K562 (cell line): Measurements from ENCODE around the gene CDYL. TPM values are rescaled to one million over a fixed set of nuclear protein-coding genes. Genes with fewer than 3 reads are reported as not detected.

ENCODE experiments used
- ELF1 ChIP-seq: fragments of 200-800 bp; sonication (Bioruptor generic); IDR thresholded peaks from 2 replicates; pipeline ENCODE4 v1.6.1; 2016; ENCODE audit warnings: missing genetic modification characterization, missing compliant biosample characterization
- ESRRB ChIP-seq: fragments of 250-450 bp; sonication (Bioruptor Pico); IDR thresholded peaks from 2 replicates; pipeline ENCODE4 v1.5.0; 2020; ENCODE audit warnings: mild to moderate bottlenecking, moderate library complexity, borderline replicate concordance
- NRF1 ChIP-seq, 2 experiments: fragments of 450-650 bp; IDR thresholded peaks in 1 of 2; conservative IDR thresholded peaks in 1 of 2; 2 replicates each; pipeline ENCODE4 v1.6.1; 2014; ENCODE audit warnings: mild to moderate bottlenecking in 2 of 2
- TAF9B ChIP-seq: fragments of 450-650 bp; IDR thresholded peaks from 2 replicates; pipeline ENCODE4 v1.6.1; 2018; ENCODE audit warnings: mild to moderate bottlenecking; ENCODE audit not compliant: partially characterized antibody
- TEAD1 ChIP-seq, 2 experiments: fragments of 450-650 bp in 1 of 2; sonication (generic) in 1 of 2; formaldehyde crosslinking; IDR thresholded peaks; 2 replicates each; pipeline versions ENCODE4 v1.4.0 to v1.8.0; 2020 to 2022; ENCODE audit warnings: mild to moderate bottlenecking in 2 of 2, missing genetic modification reagents in 1 of 2
- ZNF589 ChIP-seq: fragments of 200-800 bp; sonication (Bioruptor generic); IDR thresholded peaks from 2 replicates; pipeline ENCODE4 v1.6.1; 2016; ENCODE audit warnings: low read depth, missing genetic modification characterization, missing compliant biosample characterization
- ZNF778 ChIP-seq: fragments of 450-650 bp; formaldehyde crosslinking; IDR thresholded peaks from 2 replicates; pipeline ENCODE4 v1.4.0; 2020; ENCODE audit warnings: mild to moderate bottlenecking, moderate library complexity
- ZSCAN32 ChIP-seq: fragments of 450-650 bp; formaldehyde crosslinking; IDR thresholded peaks from 2 replicates; pipeline ENCODE4 v1.4.0; 2020; ENCODE audit warnings: mild to moderate bottlenecking, moderate library complexity
- polyA plus RNA-seq, 8 experiments: library from polyadenylated mRNA; depleted of rRNA in 4 of 8; stranded (reverse) in 5 of 8; unstranded in 3 of 8; fragments of >200 nt; fragmentation: Nextera tagmentation in 2 of 8; fragmentation: Illumina TruSeq in 1 of 8; extraction: Ambion mirVana in 2 of 8; extraction: Trizol in 1 of 8; gene quantifications; 2 replicates each; pipeline versions ENCODE4 v1.2.1 to v1.2.3, GENCODE V29; 2011 to 2014; ENCODE audit warnings: inconsistent platforms in 1 of 8, missing spikeins in 1 of 8
- total RNA-seq, 7 experiments: library from RNA; depleted of rRNA in 6 of 7; stranded (reverse); fragments of >200 nt in 6 of 7; fragmentation: Illumina TruSeq in 2 of 7; extraction: Trizol in 2 of 7; gene quantifications; 2 replicates each; pipeline versions ENCODE4 v1.2.1 to v1.2.3, GENCODE V29; 2011 to 2021; ENCODE audit warnings: low replicate concordance in 1 of 7
- TF ChIP-seq, protein P1 (sequence below): fragments of 450-650 bp; IDR thresholded peaks from 2 replicates; pipeline ENCODE4 v1.6.1; 2016; ENCODE audit warnings: low read depth
- TF ChIP-seq, protein P2 (sequence below): fragments of 250-450 bp; sonication (Bioruptor Pico); IDR thresholded peaks from 2 replicates; pipeline ENCODE4 v1.4.0; 2020; ENCODE audit warnings: borderline replicate concordance
- TF ChIP-seq, protein P3 (sequence below): fragments of 450-650 bp; IDR thresholded peaks from one replicate; pipeline ENCODE4 v1.6.1; 2018; ENCODE audit warnings: mild to moderate bottlenecking, moderate library complexity; ENCODE audit not compliant: partially characterized antibody
- TF ChIP-seq, protein P4 (sequence below): sonication (generic); formaldehyde crosslinking; IDR thresholded peaks from 2 replicates; pipeline ENCODE4 v1.8.0; 2022; ENCODE audit warnings: missing genetic modification reagents, mild to moderate bottlenecking, moderate library complexity, borderline replicate concordance

CDYL gene
- total and polyA plus RNA-seq, 9 of the 15 experiments (the other 6 are each of a cell fraction or from before 2014, with no cell fraction given): 8.1 to 45.8 (median 40.8) TPM

DNA sequence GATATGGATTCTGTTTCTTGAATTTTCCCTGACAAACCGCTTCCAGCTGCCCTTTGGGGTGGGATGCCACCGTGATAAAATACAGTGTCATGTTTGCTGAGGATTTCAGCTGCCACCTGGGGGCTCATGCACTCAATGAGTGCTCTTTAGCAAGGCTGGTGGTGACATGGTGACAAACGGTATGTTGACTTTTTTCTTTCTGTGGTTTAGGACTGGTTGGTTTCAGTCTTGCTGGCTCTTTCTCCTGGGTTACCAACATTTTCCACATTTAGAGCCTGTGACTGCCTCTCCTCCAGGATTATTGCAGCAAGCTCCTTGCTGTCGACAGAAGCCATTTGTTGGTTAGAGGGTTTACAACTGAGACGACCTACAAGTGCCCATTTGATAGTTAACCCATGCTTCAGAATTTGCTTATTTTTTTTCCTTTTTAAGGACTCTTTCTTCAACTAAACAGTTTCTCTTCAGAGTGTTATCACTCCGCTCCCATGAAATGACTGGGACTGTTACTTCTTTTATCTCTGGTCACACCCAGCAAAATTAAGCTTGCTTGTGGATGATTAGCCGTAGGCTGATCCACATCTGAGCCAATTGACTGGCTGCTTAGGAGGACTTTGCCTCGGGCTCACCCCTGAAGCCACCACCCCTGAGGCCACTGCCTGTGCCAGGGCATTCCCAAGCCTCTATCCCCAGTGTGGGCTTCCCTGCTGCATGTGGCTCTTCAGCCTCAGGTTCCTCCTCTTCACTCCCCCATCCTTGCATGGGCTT is 48.4 kb upstream of the CDYL start (continued):
- TF ChIP-seq, protein P1, sequence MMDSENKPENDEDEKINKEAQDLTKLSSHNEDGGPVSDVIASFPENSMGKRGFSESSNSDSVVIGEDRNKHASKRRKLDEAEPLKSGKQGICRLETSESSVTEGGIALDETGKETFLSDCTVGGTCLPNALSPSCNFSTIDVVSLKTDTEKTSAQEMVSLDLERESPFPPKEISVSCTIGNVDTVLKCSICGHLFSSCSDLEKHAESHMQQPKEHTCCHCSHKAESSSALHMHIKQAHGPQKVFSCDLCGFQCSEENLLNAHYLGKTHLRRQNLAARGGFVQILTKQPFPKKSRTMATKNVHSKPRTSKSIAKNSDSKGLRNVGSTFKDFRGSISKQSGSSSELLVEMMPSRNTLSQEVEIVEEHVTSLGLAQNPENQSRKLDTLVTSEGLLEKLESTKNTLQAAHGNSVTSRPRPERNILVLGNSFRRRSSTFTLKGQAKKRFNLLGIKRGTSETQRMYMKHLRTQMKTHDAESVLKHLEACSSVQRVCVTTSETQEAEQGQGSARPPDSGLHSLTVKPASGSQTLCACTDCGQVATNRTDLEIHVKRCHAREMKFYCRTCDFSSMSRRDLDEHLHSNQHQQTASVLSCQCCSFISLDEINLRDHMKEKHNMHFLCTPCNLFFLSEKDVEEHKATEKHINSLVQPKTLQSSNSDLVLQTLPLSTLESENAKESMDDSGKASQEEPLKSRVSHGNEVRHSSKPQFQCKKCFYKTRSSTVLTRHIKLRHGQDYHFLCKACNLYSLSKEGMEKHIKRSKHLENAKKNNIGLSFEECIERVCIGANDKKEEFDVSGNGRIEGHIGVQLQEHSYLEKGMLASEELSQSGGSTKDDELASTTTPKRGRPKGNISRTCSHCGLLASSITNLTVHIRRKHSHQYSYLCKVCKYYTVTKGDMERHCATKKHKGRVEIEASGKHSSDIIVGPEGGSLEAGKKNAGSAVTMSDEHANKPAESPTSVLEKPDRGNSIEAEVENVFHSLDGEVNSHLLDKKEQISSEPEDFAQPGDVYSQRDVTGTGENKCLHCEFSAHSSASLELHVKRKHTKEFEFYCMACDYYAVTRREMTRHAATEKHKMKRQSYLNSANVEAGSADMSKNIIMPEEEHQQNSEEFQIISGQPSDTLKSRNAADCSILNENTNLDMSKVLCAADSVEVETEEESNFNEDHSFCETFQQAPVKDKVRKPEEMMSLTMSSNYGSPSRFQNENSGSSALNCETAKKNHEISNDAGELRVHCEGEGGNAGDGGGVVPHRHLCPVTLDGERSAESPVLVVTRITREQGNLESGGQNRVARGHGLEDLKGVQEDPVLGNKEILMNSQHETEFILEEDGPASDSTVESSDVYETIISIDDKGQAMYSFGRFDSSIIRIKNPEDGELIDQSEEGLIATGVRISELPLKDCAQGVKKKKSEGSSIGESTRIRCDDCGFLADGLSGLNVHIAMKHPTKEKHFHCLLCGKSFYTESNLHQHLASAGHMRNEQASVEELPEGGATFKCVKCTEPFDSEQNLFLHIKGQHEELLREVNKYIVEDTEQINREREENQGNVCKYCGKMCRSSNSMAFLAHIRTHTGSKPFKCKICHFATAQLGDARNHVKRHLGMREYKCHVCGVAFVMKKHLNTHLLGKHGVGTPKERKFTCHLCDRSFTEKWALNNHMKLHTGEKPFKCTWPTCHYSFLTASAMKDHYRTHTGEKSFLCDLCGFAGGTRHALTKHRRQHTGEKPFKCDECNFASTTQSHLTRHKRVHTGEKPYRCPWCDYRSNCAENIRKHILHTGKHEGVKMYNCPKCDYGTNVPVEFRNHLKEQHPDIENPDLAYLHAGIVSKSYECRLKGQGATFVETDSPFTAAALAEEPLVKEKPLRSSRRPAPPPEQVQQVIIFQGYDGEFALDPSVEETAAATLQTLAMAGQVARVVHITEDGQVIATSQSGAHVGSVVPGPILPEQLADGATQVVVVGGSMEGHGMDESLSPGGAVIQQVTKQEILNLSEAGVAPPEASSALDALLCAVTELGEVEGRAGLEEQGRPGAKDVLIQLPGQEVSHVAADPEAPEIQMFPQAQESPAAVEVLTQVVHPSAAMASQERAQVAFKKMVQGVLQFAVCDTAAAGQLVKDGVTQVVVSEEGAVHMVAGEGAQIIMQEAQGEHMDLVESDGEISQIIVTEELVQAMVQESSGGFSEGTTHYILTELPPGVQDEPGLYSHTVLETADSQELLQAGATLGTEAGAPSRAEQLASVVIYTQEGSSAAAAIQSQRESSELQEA: no peak
- peak in 1 of 2 experiments; percentile 18; a peak in 2 of 4 replicates for TF ChIP-seq NRF1 (conservative IDR thresholded peaks at IDR 0.05 in 1 of 2, IDR thresholded peaks at IDR 0.05 in 1 of 2)
- TF ChIP-seq ESRRB (CRISPR knock-in tag): no peak
- TF ChIP-seq, protein P2, sequence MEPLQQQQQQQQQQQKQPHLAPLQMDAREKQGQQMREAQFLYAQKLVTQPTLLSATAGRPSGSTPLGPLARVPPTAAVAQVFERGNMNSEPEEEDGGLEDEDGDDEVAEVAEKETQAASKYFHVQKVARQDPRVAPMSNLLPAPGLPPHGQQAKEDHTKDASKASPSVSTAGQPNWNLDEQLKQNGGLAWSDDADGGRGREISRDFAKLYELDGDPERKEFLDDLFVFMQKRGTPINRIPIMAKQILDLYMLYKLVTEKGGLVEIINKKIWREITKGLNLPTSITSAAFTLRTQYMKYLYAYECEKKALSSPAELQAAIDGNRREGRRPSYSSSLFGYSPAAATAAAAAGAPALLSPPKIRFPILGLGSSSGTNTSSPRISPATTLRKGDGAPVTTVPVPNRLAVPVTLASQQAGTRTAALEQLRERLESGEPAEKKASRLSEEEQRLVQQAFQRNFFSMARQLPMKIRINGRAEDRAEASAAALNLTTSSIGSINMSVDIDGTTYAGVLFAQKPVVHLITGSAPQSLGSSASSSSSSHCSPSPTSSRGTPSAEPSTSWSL (CRISPR knock-in tag): no peak
- TF ChIP-seq, protein P3, sequence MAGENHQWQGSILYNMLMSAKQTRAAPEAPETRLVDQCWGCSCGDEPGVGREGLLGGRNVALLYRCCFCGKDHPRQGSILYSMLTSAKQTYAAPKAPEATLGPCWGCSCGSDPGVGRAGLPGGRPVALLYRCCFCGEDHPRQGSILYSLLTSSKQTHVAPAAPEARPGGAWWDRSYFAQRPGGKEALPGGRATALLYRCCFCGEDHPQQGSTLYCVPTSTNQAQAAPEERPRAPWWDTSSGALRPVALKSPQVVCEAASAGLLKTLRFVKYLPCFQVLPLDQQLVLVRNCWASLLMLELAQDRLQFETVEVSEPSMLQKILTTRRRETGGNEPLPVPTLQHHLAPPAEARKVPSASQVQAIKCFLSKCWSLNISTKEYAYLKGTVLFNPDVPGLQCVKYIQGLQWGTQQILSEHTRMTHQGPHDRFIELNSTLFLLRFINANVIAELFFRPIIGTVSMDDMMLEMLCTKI: no peak
- TF ChIP-seq, protein P4, sequence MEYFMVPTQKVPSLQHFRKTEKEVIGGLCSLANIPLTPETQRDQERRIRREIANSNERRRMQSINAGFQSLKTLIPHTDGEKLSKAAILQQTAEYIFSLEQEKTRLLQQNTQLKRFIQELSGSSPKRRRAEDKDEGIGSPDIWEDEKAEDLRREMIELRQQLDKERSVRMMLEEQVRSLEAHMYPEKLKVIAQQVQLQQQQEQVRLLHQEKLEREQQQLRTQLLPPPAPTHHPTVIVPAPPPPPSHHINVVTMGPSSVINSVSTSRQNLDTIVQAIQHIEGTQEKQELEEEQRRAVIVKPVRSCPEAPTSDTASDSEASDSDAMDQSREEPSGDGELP (CRISPR knock-in tag): peak; percentile 45
- peak; percentile 65; the same call in 1 of the 2 replicates for TF ChIP-seq ZNF589 (CRISPR knock-in tag)
- TF ChIP-seq TAF9B: no peak
- TF ChIP-seq ZSCAN32 (CRISPR knock-in tag): no peak
- TF ChIP-seq TEAD1 (CRISPR knock-in tag; IDR thresholded peaks at IDR 0.05): peak in 1 of 2 experiments; percentile 56; a peak in 1 of 4 replicates
- TF ChIP-seq ZNF778 (CRISPR knock-in tag): no peak
- no peak for TF ChIP-seq ELF1 (tag)
